WTC11 (cell line): ENCODE measurements around the gene FCN2. TPM values are rescaled to one million over a fixed set of nuclear protein-coding genes. Genes with fewer than 3 reads are reported as not detected.

ENCODE experiments used
- ATAC-seq: fragments of 200-7000 bp; cut with Tn5 transposase; 2 replicates; pipeline ENCODE4 v1.10.0; 2021; ENCODE audit warnings: mild to moderate bottlenecking, moderate library complexity
- CTCF ChIA-PET: fragments of 300-600 bp; sonication (Branson Sonifier 250); formaldehyde crosslinking; loops from one replicate; lab custom pipeline; 2021; ENCODE audit warnings: antibody characterized with exemption; lab: Charles Lee
- POLR2A ChIA-PET: fragments of 350-600 bp; sonication (Branson Sonifier 250); formaldehyde crosslinking; loops from one replicate; lab custom pipeline; 2021; ENCODE audit warnings: antibody characterized with exemption; lab: Charles Lee
- DNase-seq: peaks from one replicate; pipeline ENCODE4 v3.0.0; 2021; ENCODE audit warnings: low spot score
- H3K27ac Mint-ChIP-seq: 2 replicates; pipeline ENCODE4 v1.8.0; 2021; ENCODE audit warnings: mixed read lengths
- H3K27me3 Mint-ChIP-seq: 2 replicates; pipeline ENCODE4 v1.8.0; 2021; ENCODE audit warnings: low read depth, mild to moderate bottlenecking, moderate library complexity, mixed read lengths
- H3K36me3 Mint-ChIP-seq: 2 replicates; pipeline ENCODE4 v1.8.0; 2021; ENCODE audit warnings: mixed read lengths
- H3K4me1 Mint-ChIP-seq: 2 replicates; pipeline ENCODE4 v1.8.0; 2022; ENCODE audit warnings: mixed read lengths
- H3K4me3 Mint-ChIP-seq: 2 replicates; pipeline ENCODE4 v1.8.0; 2021; ENCODE audit warnings: mild to moderate bottlenecking, moderate library complexity, mixed read lengths
- H3K9me3 Mint-ChIP-seq: 2 replicates; pipeline ENCODE4 v1.8.0; 2021; ENCODE audit warnings: mixed read lengths
- ATF6 ChIP-seq: sonication (generic); formaldehyde crosslinking; IDR thresholded peaks from 2 replicates; pipeline ENCODE4 v1.8.1; 2023; ENCODE audit warnings: mild to moderate bottlenecking, missing genetic modification reagents
- E2F1 ChIP-seq: sonication (generic); formaldehyde crosslinking; IDR thresholded peaks from 2 replicates; pipeline ENCODE4 v1.8.0; 2022; ENCODE audit warnings: mild to moderate bottlenecking, missing genetic modification reagents
- E2F5 ChIP-seq: sonication (generic); formaldehyde crosslinking; IDR thresholded peaks from 2 replicates; pipeline ENCODE4 v1.8.1; 2022; ENCODE audit warnings: mild to moderate bottlenecking, moderate library complexity, missing genetic modification reagents
- FOXJ3 ChIP-seq: sonication (generic); formaldehyde crosslinking; IDR thresholded peaks from 2 replicates; pipeline ENCODE4 v1.9.0; 2021; ENCODE audit warnings: missing genetic modification reagents, mild to moderate bottlenecking, borderline replicate concordance
- FOXP1 ChIP-seq: sonication (generic); formaldehyde crosslinking; IDR thresholded peaks from 2 replicates; pipeline ENCODE4 v1.8.0; 2022; ENCODE audit warnings: missing genetic modification reagents, mild to moderate bottlenecking, moderate library complexity, borderline replicate concordance
- HMGXB4 ChIP-seq: sonication (generic); formaldehyde crosslinking; IDR thresholded peaks from 2 replicates; pipeline ENCODE4 v1.8.1; 2023; ENCODE audit warnings: mild to moderate bottlenecking, moderate library complexity, missing genetic modification reagents
- JUN ChIP-seq: sonication (generic); formaldehyde crosslinking; IDR thresholded peaks from 2 replicates; pipeline ENCODE4 v1.8.0; 2023; ENCODE audit warnings: mild to moderate bottlenecking, missing genetic modification reagents
- KAT7 ChIP-seq: sonication (generic); formaldehyde crosslinking; IDR thresholded peaks from 2 replicates; pipeline ENCODE4 v1.8.1; 2023; ENCODE audit warnings: missing genetic modification reagents, mild to moderate bottlenecking, borderline replicate concordance
- MYBL2 ChIP-seq: sonication (generic); formaldehyde crosslinking; IDR thresholded peaks from 2 replicates; pipeline ENCODE4 v1.8.1; 2023; ENCODE audit warnings: mild to moderate bottlenecking, moderate library complexity, missing genetic modification reagents
- NFE2L1 ChIP-seq: sonication (generic); formaldehyde crosslinking; IDR thresholded peaks from 2 replicates; pipeline ENCODE4 v1.8.1; 2023; ENCODE audit warnings: missing genetic modification reagents
- PRDM15 ChIP-seq: sonication (generic); formaldehyde crosslinking; IDR thresholded peaks from 2 replicates; pipeline ENCODE4 v1.8.0; 2022; ENCODE audit warnings: missing genetic modification reagents
- PREB ChIP-seq: sonication (generic); formaldehyde crosslinking; IDR thresholded peaks from 2 replicates; pipeline ENCODE4 v1.8.1; 2022; ENCODE audit warnings: mild to moderate bottlenecking, missing genetic modification reagents, moderate library complexity, borderline replicate concordance
- ZNF263 ChIP-seq: sonication (generic); formaldehyde crosslinking; IDR thresholded peaks from 2 replicates; pipeline ENCODE4 v1.8.1; 2022; ENCODE audit warnings: low read depth, mild to moderate bottlenecking, moderate library complexity, missing genetic modification reagents
- ZNF317 ChIP-seq: sonication (generic); formaldehyde crosslinking; IDR thresholded peaks from 2 replicates; pipeline ENCODE4 v1.8.1; 2023; ENCODE audit warnings: low read depth, mild to moderate bottlenecking, moderate library complexity, missing genetic modification reagents, borderline replicate concordance
- total RNA-seq: library from RNA; stranded (reverse); gene quantifications from 3 replicates; pipeline ENCODE4 v1.2.3, GENCODE V29; 2021

Gene FCN2
- total RNA-seq, 1 experiment from 2014 or later, result not detected

GRCh38 chr9:134869554-134870300 is 10.9 kb upstream of the FCN2 start:
- TF ChIP-seq MYBL2 (CRISPR knock-in tag) (no peak), ZNF317 (CRISPR knock-in tag) (no peak), E2F5 (CRISPR knock-in tag) (no peak), FOXJ3 (no peak), PRDM15 (no peak), FOXP1 (CRISPR knock-in tag) (no peak), E2F1 (no peak), JUN (no peak), NFE2L1 (CRISPR knock-in tag) (no peak), KAT7 (CRISPR knock-in tag) (no peak), PREB (CRISPR knock-in tag) (no peak), HMGXB4 (CRISPR knock-in tag) (no peak), ATF6 (CRISPR knock-in tag) (no peak), ZNF263 (CRISPR knock-in tag) (no peak)
- no peaks in the 10 kb centered on the region for H3K4me1 Mint-ChIP-seq
- no peaks in the 10 kb centered on the region for H3K27me3 Mint-ChIP-seq
- ATAC-seq, result no peak
- DNase-seq, result no peak
- no peak overlapping the region for H3K27ac Mint-ChIP-seq
- ChIA-PET POLR2A (no interaction called here), CTCF (no interaction called here)
- H3K36me3 Mint-ChIP-seq, result no peaks in the 10 kb centered on the region
- no peaks in the 10 kb centered on the region for H3K9me3 Mint-ChIP-seq
- H3K4me3 Mint-ChIP-seq, result no peak overlapping the region
